SU-DHL-6 (cell line): ENCODE results near the gene DPP6.

ENCODE experiments used
- H2AFZ ChIP-seq: fragments of 200-600 bp; sonication (generic); 2 replicates; pipeline ENCODE4 v1.6.1; 2014; ENCODE audit warnings: low read depth, mild to moderate bottlenecking, moderate library complexity, mixed read lengths, antibody characterized with exemption, low read length; ENCODE audit not compliant: severe bottlenecking
- H3F3A ChIP-seq: fragments of 200-600 bp; shearing (Covaris generic); 2 replicates; pipeline ENCODE4 v1.6.0; 2016; ENCODE audit warnings: antibody characterized with exemption, mild to moderate bottlenecking; ENCODE audit not compliant: insufficient read depth
- H3K27ac ChIP-seq: fragments of 200-600 bp; sonication (generic); 2 replicates; pipeline ENCODE4 v1.5.1; 2016; ENCODE audit warnings: low read depth, mild to moderate bottlenecking, low read length, moderate library complexity, mixed read lengths
- H3K27me3 ChIP-seq: fragments of 200-600 bp; sonication (generic), shearing (Covaris generic); 2 replicates; pipeline ENCODE4 v1.6.0; 2014; ENCODE audit warnings: mild to moderate bottlenecking, low read length
- H3K36me3 ChIP-seq: fragments of 200-600 bp; sonication (generic); 2 replicates; pipeline ENCODE4 v1.6.1; 2014; ENCODE audit warnings: mild to moderate bottlenecking, low read length, mixed read lengths
- H3K4me2 ChIP-seq: fragments of 300-600, 200-600 bp; shearing (Covaris generic), sonication (generic); 2 replicates; pipeline ENCODE4 v1.6.0; 2014; ENCODE audit warnings: low read length, low read depth, mild to moderate bottlenecking; ENCODE audit not compliant: poor library complexity, severe bottlenecking
- H3K4me3 ChIP-seq: fragments of 200-600 bp; sonication (generic); 2 replicates; pipeline ENCODE4 v1.5.1; 2014; ENCODE audit warnings: antibody characterized with exemption, low read length, mild to moderate bottlenecking, mixed read lengths; ENCODE audit not compliant: insufficient read depth, poor library complexity, severe bottlenecking
- H3K79me2 ChIP-seq: fragments of 200-600 bp; sonication (generic); 2 replicates; pipeline ENCODE4 v1.6.1; 2014; ENCODE audit warnings: mild to moderate bottlenecking, low read length, moderate library complexity; ENCODE audit not compliant: insufficient read depth
- H3K9ac ChIP-seq: fragments of 200-600 bp; sonication (generic); 2 replicates; pipeline ENCODE4 v1.7.0; 2014; ENCODE audit warnings: mild to moderate bottlenecking, low read length
- H3K9me2 ChIP-seq: fragments of 200-600 bp; sonication (generic); replicated peaks from 2 replicates; pipeline ENCODE4 v1.6.1; 2014; ENCODE audit warnings: low read length; ENCODE audit not compliant: insufficient read depth
- H3K9me3 ChIP-seq: fragments of 200-600 bp; sonication (generic); 2 replicates; pipeline ENCODE4 v1.6.1; 2014; ENCODE audit warnings: low read length, mixed read lengths; ENCODE audit not compliant: insufficient read depth
- H4K20me1 ChIP-seq: fragments of 200-600 bp; sonication (generic); 2 replicates; pipeline ENCODE4 v1.6.1; 2014; ENCODE audit warnings: low read depth, mild to moderate bottlenecking, antibody characterized with exemption, low read length, moderate library complexity, mixed read lengths
- EZH2phosphoT487 ChIP-seq: fragments of 200-600 bp; sonication (generic), shearing (Covaris generic); conservative IDR thresholded peaks from 2 replicates; pipeline ENCODE4 v1.6.1; 2018; ENCODE audit warnings: mild to moderate bottlenecking, antibody characterized with exemption, low read length, moderate library complexity, mixed read lengths
- TF ChIP-seq, protein P1 (sequence below): fragments of 200-600 bp; sonication (generic); IDR thresholded peaks from one replicate; pipeline ENCODE4 v1.5.1; 2017; ENCODE audit warnings: antibody characterized with exemption, mild to moderate bottlenecking, low read length, moderate library complexity; ENCODE audit not compliant: insufficient read depth, poor library complexity, severe bottlenecking

The DPP6 gene

DNA sequence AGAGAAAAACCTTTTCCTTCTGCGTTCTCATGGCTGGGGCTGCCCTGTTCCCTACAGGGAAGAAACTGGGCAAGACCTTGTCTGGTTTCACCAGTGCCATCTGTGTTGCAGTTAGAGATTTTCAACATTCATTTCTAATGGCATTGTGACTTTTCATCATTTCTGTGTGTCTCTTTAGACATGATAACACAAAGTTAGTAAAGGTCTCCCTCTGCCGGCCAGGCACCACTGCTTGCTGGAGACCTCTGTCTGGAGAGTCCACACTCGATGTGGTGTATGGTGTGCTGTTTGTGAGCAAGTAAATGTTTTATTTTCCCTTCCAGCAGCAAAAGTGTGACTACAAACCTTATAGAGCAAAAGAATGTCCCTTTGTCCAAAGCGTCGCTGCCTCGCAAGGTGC, 737.2 kb downstream of the DPP6 start:
- Histone ChIP-seq H3K27me3 (no peaks in the 10 kb centered on the region), H3K9me2 (no peaks in the 10 kb centered on the region), H3K4me2 (no peak overlapping the region), H2AFZ (no peak overlapping the region), H4K20me1 (no peaks in the 10 kb centered on the region), H3K4me3 (no peak overlapping the region), H3K79me2 (no peaks in the 10 kb centered on the region), H3K36me3 (no peaks in the 10 kb centered on the region), H3F3A (no peaks in the 10 kb centered on the region), H3K9me3 (no peaks in the 10 kb centered on the region), H3K27ac (no peak overlapping the region), H3K9ac (no peak overlapping the region)
- TF ChIP-seq, protein P1, sequence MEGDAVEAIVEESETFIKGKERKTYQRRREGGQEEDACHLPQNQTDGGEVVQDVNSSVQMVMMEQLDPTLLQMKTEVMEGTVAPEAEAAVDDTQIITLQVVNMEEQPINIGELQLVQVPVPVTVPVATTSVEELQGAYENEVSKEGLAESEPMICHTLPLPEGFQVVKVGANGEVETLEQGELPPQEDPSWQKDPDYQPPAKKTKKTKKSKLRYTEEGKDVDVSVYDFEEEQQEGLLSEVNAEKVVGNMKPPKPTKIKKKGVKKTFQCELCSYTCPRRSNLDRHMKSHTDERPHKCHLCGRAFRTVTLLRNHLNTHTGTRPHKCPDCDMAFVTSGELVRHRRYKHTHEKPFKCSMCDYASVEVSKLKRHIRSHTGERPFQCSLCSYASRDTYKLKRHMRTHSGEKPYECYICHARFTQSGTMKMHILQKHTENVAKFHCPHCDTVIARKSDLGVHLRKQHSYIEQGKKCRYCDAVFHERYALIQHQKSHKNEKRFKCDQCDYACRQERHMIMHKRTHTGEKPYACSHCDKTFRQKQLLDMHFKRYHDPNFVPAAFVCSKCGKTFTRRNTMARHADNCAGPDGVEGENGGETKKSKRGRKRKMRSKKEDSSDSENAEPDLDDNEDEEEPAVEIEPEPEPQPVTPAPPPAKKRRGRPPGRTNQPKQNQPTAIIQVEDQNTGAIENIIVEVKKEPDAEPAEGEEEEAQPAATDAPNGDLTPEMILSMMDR = no peak
- no peak for TF ChIP-seq EZH2phosphoT487

DNA sequence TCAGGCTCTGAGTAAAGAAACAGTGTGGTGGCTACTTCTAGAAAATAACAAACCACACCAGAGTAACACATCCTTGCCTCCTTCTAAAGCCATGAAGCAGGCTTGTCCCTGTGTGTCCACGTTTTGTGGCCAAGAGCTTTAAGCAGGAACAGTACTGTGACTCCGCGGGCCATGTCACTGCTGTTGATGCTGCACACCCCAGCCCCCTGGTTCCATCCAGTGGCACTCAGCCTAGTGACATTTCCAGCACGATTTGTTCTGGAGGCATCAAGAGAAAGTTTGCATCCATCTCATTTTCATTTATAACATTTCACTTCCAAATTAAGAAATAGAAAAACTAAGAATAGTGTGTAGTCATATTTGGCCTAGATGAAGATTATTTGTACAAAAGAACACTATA, 739.4 kb downstream of the DPP6 start:
- H3K4me3 ChIP-seq = no peak overlapping the region
- H3K9ac ChIP-seq = no peak overlapping the region
- H3K27ac ChIP-seq = no peak overlapping the region
- no peaks in the 10 kb centered on the region for H4K20me1 ChIP-seq
- TF ChIP-seq, protein P1 = no peak
- TF ChIP-seq EZH2phosphoT487 = no peak
- no peaks in the 10 kb centered on the region for H3K9me2 ChIP-seq
- H3K27me3 ChIP-seq = no peaks in the 10 kb centered on the region
- no peaks in the 10 kb centered on the region for H3K79me2 ChIP-seq
- no peaks in the 10 kb centered on the region for H3F3A ChIP-seq
- no peaks in the 10 kb centered on the region for H3K36me3 ChIP-seq
- H2AFZ ChIP-seq = no peak overlapping the region
- H3K4me2 ChIP-seq = no peak overlapping the region
- H3K9me3 ChIP-seq = no peaks in the 10 kb centered on the region

DNA sequence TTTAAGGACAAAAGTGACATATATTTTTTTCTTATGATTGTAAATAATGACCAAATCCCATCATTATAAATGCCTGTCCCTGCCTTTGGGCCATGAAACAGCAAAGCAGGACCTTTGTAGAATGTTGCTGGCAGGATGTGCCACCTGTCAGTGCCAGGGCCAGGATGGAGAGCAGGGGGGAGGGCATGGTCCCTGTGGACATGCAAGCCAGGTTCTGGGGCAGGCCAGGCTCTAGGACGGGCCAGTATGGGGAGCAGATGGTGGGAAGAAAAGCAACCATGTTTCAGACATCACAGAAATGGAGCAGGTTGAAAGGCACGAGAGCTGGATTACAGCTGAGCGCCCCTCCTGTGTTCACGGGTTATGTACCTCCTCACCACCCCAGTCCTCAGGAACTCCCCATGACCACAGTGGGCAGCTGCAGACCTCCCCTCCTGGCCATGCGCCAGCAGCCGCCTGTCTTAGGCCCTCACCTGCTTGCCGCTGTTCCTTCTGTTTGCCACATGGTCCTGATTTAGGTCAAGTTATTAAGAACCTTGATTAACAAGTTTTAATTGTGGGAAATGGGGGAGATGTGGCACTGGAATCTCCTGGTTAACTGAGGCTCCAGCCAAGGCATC, 740.3 kb downstream of the DPP6 start:
- Histone ChIP-seq H4K20me1 (no peaks in the 10 kb centered on the region), H3K79me2 (no peaks in the 10 kb centered on the region), H3K4me3 (no peak overlapping the region), H2AFZ (no peak overlapping the region), H3K9ac (no peak overlapping the region), H3K36me3 (no peaks in the 10 kb centered on the region), H3K4me2 (no peak overlapping the region), H3K27me3 (no peaks in the 10 kb centered on the region), H3F3A (no peaks in the 10 kb centered on the region), H3K27ac (no peak overlapping the region), H3K9me3 (no peaks in the 10 kb centered on the region), H3K9me2 (no peaks in the 10 kb centered on the region)
- TF ChIP-seq, protein P1 = no peak
- no peak for TF ChIP-seq EZH2phosphoT487
